Measurements from ENCODE around the gene SLAIN2. TPM values are rescaled to one million over a fixed set of nuclear protein-coding genes. Genes with fewer than 3 reads are reported as not detected.

Gene SLAIN2
- total and polyA plus RNA-seq, 2 of the 4 experiments (the other 2 are of a cell fraction): 23.3 to 53.0 TPM

GRCh38 chr4:48420144-48420543 is 78.8 kb downstream of the SLAIN2 start:
- no peak for DNase-seq
- H3K36me3 ChIP-seq (ENCODE audit: control insufficient read depth, insufficient read depth, low read length): peaks cover 12% of the 10 kb centered on the region
- H2AK9ac ChIP-seq (replicated peaks; ENCODE audit: low read depth, low read length, poor library complexity): no peak overlapping the region
- H2BK15ac ChIP-seq (ENCODE audit: low read depth, low read length): no peak overlapping the region
- H3K4me3 ChIP-seq (ENCODE audit: insufficient read depth, low read depth, low read length): no peak overlapping the region
- dilution Hi-C loops (cut with HindIII; ENCODE audit: low sequenced_read_pairs, unreplicated experiment) (no loop called here), in situ Hi-C loops (cut with MboI; ENCODE audit: low sequenced_read_pairs) (no loop called here), intact Hi-C loops (cut with micrococcal nuclease) (no loop called here)
- H3K9ac ChIP-seq (ENCODE audit: low read depth, low read length): no peak overlapping the region
- no peak overlapping the region for H3K56ac ChIP-seq (ENCODE audit: extremely low read depth, insufficient read depth, low read length)
- no peak overlapping the region for H4K91ac ChIP-seq (ENCODE audit: insufficient read depth, low read depth, low read length)
- WGBS, 2 experiments (ENCODE audit: extremely low coverage in 2 of 2, insufficient read length in 1 of 2): 91% methylated on average over 4 of the region's 6 CpGs; no CpG with 5 or more reads in 1 of the 2 experiments
- no peak overlapping the region for H3K14ac ChIP-seq (replicated peaks; ENCODE audit: low read depth, low read length)
- H3K4me1 ChIP-seq (ENCODE audit: control insufficient read depth, insufficient read depth, low read length): no peaks in the 10 kb centered on the region
- H3K4ac ChIP-seq (ENCODE audit: low read depth, low read length): no peak overlapping the region
- ChIA-PET CTCF (interaction anchor here (0.7 kb wide), 1 partner anchor 8 kb away, joined by 4 read pairs; no protein-coding TSS in a partner anchor), POLR2A (ENCODE audit: unreplicated experiment) (no interaction called here)
- H2BK5ac ChIP-seq (ENCODE audit: low read depth, low read length, poor library complexity, severe bottlenecking): no peak overlapping the region
- BruUV-seq (replicated peaks): no TSS peak
- H3K9me3 ChIP-seq (ENCODE audit: control insufficient read depth, insufficient read depth, low read length): no peaks in the 10 kb centered on the region
- peaks cover 4 to 9% of the 10 kb centered on the region in 2 experiments; a peak in 3 of 4 replicates for H3K79me1 ChIP-seq (ENCODE audit: low read depth in 1 of 2, low read length in 2 of 2)
- H3K27ac ChIP-seq (ENCODE audit: insufficient read depth, low read length): no peak overlapping the region
- H2AK5ac ChIP-seq (ENCODE audit: low read depth, low read length): no peak overlapping the region
- H2AFZ ChIP-seq (replicated peaks; ENCODE audit: low read length, poor library complexity): no peak overlapping the region
- TF ChIP-seq NFE2L2 (IDR thresholded peaks at IDR 0.05; ENCODE audit: low read depth, low read length) (no peak), USF2 (IDR thresholded peaks at IDR 0.05; ENCODE audit: low read depth, low read length) (no peak), MAFK (IDR thresholded peaks at IDR 0.05; ENCODE audit: low read depth, low read length) (no peak), SMC3 (IDR thresholded peaks at IDR 0.05; ENCODE audit: low read depth, low read length) (no peak), CEBPB (IDR thresholded peaks at IDR 0.05; ENCODE audit: low read depth, low read length) (no peak), BHLHE40 (IDR thresholded peaks at IDR 0.05; ENCODE audit: low read depth, low read length) (no peak), CTCF (conservative IDR thresholded peaks at IDR 0.05; ENCODE audit: low read depth, low read length) (no peak), MXI1 (IDR thresholded peaks at IDR 0.05; ENCODE audit: borderline replicate concordance, low read depth, low read length) (no peak), RAD21 (IDR thresholded peaks at IDR 0.05; ENCODE audit: low read length) (no peak), CHD1 (IDR thresholded peaks at IDR 0.05; ENCODE audit: low read depth, low read length) (no peak)
- H3K27me3 ChIP-seq (ENCODE audit: control insufficient read depth, insufficient read depth, low read length): no peaks in the 10 kb centered on the region
- no peak overlapping the region for H2BK20ac ChIP-seq (ENCODE audit: low read depth, low read length)
- H2BK120ac ChIP-seq (ENCODE audit: low read depth, low read length): no peak overlapping the region
- no peak overlapping the region for H4K8ac ChIP-seq (ENCODE audit: low read depth in 2 of 2, low read length in 2 of 2)
- no peak overlapping the region for H4K5ac ChIP-seq (ENCODE audit: low read depth, low read length)
- no peak overlapping the region for H3K23ac ChIP-seq (ENCODE audit: low read depth, low read length)
- no peak overlapping the region for H3K18ac ChIP-seq (ENCODE audit: low read depth, low read length)
- no peak overlapping the region for H3K4me2 ChIP-seq (ENCODE audit: low read depth, low read length)
- ATAC-seq (ENCODE audit: low read depth): no peak
- 0 out of 2 replicates have a peak, but pooled peaks cover 3% of the 10 kb centered on the region for H4K20me1 ChIP-seq (ENCODE audit: insufficient read depth, low read length)
- peaks cover 3% of the 10 kb centered on the region; the same call in 1 of the 2 replicates for H3K9me1 ChIP-seq (ENCODE audit: insufficient read depth, low read length)
